Endothelial cell of umbilical vein (primary cell): ENCODE measurements around the gene HOXA1. TPM values are rescaled to one million over a fixed set of nuclear protein-coding genes. Genes with fewer than 3 reads are reported as not detected.

Source experiments
- BruUV-seq: library from RNA; stranded (reverse); fragments of 400-500 nt; replicated peaks from 2 replicates; lab custom pipeline; 2021; lab: Mats Ljungman, UMichigan
- CTCF ChIA-PET: fragments of 300-600, 350-600 bp; sonication (Branson Sonifier 250); formaldehyde crosslinking; loops from one replicate; lab custom pipeline; 2021; ENCODE audit warnings: antibody characterized with exemption, inconsistent platforms; lab: Charles Lee
- POLR2A ChIA-PET: fragments of 300-600, 350-600 bp; sonication (Branson Sonifier 250); formaldehyde crosslinking; loops from one replicate; lab custom pipeline; 2021; ENCODE audit warnings: antibody characterized with exemption, inconsistent platforms; lab: Charles Lee
- DNase-seq: peaks from one replicate; pipeline ENCODE4 v3.0.0-alpha.2; 2011; ENCODE audit warnings: low read depth, low spot score
- FAIRE-seq: peaks from 2 replicates; lab custom pipeline; 2011; peaks lifted over from hg19 to GRCh38; lab: Jason Lieb, UNC
- H2AFZ ChIP-seq: 2 replicates; pipeline ENCODE4 v1.6.0; 2012; ENCODE audit warnings: low read depth, low read length, control low read depth, inconsistent platforms
- H3K27ac ChIP-seq: 2 replicates; pipeline ENCODE4 v1.5.1; 2011; ENCODE audit warnings: low read depth, mild to moderate bottlenecking, control low read depth, low read length, moderate library complexity; ENCODE audit not compliant: insufficient read depth
- H3K27me3 ChIP-seq, 2 experiments: 2 replicates each; pipeline versions ENCODE4 v1.6.0 to v1.6.1; 2011; ENCODE audit warnings: low read length in 2 of 2, mixed read lengths in 1 of 2; ENCODE audit not compliant: control insufficient read depth in 2 of 2, insufficient read depth in 2 of 2
- H3K36me3 ChIP-seq, 2 experiments: 2 replicates in 1 of 2; 3 replicates in 1 of 2; pipeline ENCODE4 v1.5.1; 2011; ENCODE audit warnings: low read length in 2 of 2, mild to moderate bottlenecking in 1 of 2, moderate library complexity in 1 of 2; ENCODE audit not compliant: control insufficient read depth in 2 of 2, insufficient read depth in 2 of 2; ENCODE audit errors: extremely low read depth in 1 of 2
- H3K4me1 ChIP-seq: 3 replicates; pipeline ENCODE4 v1.5.1; 2011; ENCODE audit warnings: mild to moderate bottlenecking, low read length; ENCODE audit not compliant: control insufficient read depth, insufficient read depth; ENCODE audit errors: extremely low read depth
- H3K4me2 ChIP-seq: 2 replicates; pipeline ENCODE4 v1.6.1; 2011; ENCODE audit warnings: low read length, control low read depth, mixed read lengths; ENCODE audit not compliant: insufficient read depth
- H3K4me3 ChIP-seq, 3 experiments: fragments of 200-600 bp in 1 of 3; sonication (generic), shearing (Covaris generic) in 1 of 3; replicated peaks in 1 of 3; 2 replicates each; pipeline ENCODE4 v1.5.1; 2011 to 2016; ENCODE audit warnings: control low read depth in 3 of 3, low read length in 3 of 3, mild to moderate bottlenecking in 2 of 3, inconsistent platforms in 1 of 3, low read depth in 1 of 3, moderate library complexity in 1 of 3; ENCODE audit not compliant: insufficient read depth in 1 of 3
- H3K79me2 ChIP-seq: 2 replicates; pipeline ENCODE4 v1.6.0; 2012; ENCODE audit warnings: low read length, inconsistent platforms; ENCODE audit not compliant: control insufficient read depth, insufficient read depth
- H3K9ac ChIP-seq: replicated peaks from 2 replicates; pipeline ENCODE3; 2011; ENCODE audit warnings: low read length, control low read depth; ENCODE audit not compliant: insufficient read depth; ENCODE audit errors: extremely low read depth
- H3K9me1 ChIP-seq: replicated peaks from 3 replicates; pipeline ENCODE4 v1.6.0; 2011; ENCODE audit warnings: mild to moderate bottlenecking, low read length; ENCODE audit not compliant: control insufficient read depth, insufficient read depth; ENCODE audit errors: extremely low read depth
- H3K9me3 ChIP-seq: replicated peaks from 2 replicates; pipeline ENCODE4 v1.5.1; 2012; ENCODE audit warnings: low read length, inconsistent platforms; ENCODE audit not compliant: control insufficient read depth, insufficient read depth
- H4K20me1 ChIP-seq: replicated peaks from 2 replicates; pipeline ENCODE3; 2011; ENCODE audit warnings: mild to moderate bottlenecking, low read length; ENCODE audit not compliant: control insufficient read depth, insufficient read depth; ENCODE audit errors: extremely low read depth
- EZH2 ChIP-seq: IDR thresholded peaks from 2 replicates; pipeline ENCODE4 v1.6.1; 2012; ENCODE audit warnings: borderline replicate concordance, low read depth, mild to moderate bottlenecking, moderate library complexity, low read length, inconsistent platforms; ENCODE audit not compliant: severe bottlenecking
- FOS ChIP-seq: IDR thresholded peaks from 2 replicates; pipeline ENCODE4 v1.6.1; 2011; ENCODE audit warnings: mild to moderate bottlenecking, low read length, moderate library complexity, borderline replicate concordance; ENCODE audit not compliant: insufficient read depth
- GATA2 ChIP-seq: IDR thresholded peaks from 2 replicates; pipeline ENCODE4 v1.7.0; 2011; ENCODE audit warnings: low read depth, mild to moderate bottlenecking, moderate library complexity, mixed read lengths, low read length; ENCODE audit not compliant: insufficient read length, insufficient read depth
- MYC ChIP-seq: IDR thresholded peaks from one replicate; pipeline ENCODE4 v1.6.1; 2011; ENCODE audit warnings: mild to moderate bottlenecking, low read depth, low read length
- POLR2A ChIP-seq: IDR thresholded peaks from 2 replicates; pipeline ENCODE4 v1.6.1; 2012; ENCODE audit warnings: low read depth, mild to moderate bottlenecking, control low read depth, low read length
- POLR2AphosphoS5 ChIP-seq: IDR thresholded peaks from 2 replicates; pipeline ENCODE4 v1.6.1; 2012; ENCODE audit warnings: low read depth, mild to moderate bottlenecking, control low read depth, low read length, moderate library complexity; ENCODE audit not compliant: insufficient read depth
- dilution Hi-C: fragments of 300-500 bp; cut with MboI; formaldehyde crosslinking; loops from one replicate; pipeline ENCODE4 v1.15.0; 2019; ENCODE audit warnings: low sequenced_read_pairs; ENCODE audit not compliant: extremely low pct_ligation_motif_present
- intact Hi-C: fragments of 100-400 bp; cut with micrococcal nuclease; formaldehyde crosslinking; loops from one replicate; pipeline ENCODE4 v1.10.0; 2022
- polyA plus RNA-seq, 4 experiments: library from polyadenylated mRNA; depleted of rRNA in 3 of 4; stranded (reverse) in 3 of 4; unstranded in 1 of 4; fragments of >200 nt; gene quantifications; 2 replicates each; pipeline versions ENCODE4 v1.2.1 to v1.2.3, GENCODE V29; 2011 to 2012; ENCODE audit warnings: missing spikeins in 1 of 4
- total RNA-seq: library from RNA; stranded (reverse); gene quantifications from 2 replicates; pipeline ENCODE4 v1.2.3, GENCODE V29; 2021
- TF ChIP-seq, protein P1 (sequence below), 2 donors: IDR thresholded peaks; 1 replicate in 1 of 2; 2 replicates in 1 of 2; pipeline ENCODE4 v1.5.1; 2011; ENCODE audit warnings: low read length in 2 of 2, mild to moderate bottlenecking in 2 of 2, moderate library complexity in 2 of 2, control low read depth in 1 of 2, inconsistent platforms in 1 of 2, low read depth in 1 of 2; ENCODE audit not compliant: insufficient read depth in 1 of 2; ENCODE audit errors: extremely low read depth in 1 of 2
- TF ChIP-seq, protein P2 (sequence below): IDR thresholded peaks from 2 replicates; pipeline ENCODE4 v1.6.1; 2011; ENCODE audit not compliant: insufficient read depth, insufficient read length

The HOXA1 gene
- total and polyA plus RNA-seq, 2 donors (not counting 3 experiments of a cell fraction or from before 2014, with no cell fraction given), result 1.2 to 2.4 TPM

DNA sequence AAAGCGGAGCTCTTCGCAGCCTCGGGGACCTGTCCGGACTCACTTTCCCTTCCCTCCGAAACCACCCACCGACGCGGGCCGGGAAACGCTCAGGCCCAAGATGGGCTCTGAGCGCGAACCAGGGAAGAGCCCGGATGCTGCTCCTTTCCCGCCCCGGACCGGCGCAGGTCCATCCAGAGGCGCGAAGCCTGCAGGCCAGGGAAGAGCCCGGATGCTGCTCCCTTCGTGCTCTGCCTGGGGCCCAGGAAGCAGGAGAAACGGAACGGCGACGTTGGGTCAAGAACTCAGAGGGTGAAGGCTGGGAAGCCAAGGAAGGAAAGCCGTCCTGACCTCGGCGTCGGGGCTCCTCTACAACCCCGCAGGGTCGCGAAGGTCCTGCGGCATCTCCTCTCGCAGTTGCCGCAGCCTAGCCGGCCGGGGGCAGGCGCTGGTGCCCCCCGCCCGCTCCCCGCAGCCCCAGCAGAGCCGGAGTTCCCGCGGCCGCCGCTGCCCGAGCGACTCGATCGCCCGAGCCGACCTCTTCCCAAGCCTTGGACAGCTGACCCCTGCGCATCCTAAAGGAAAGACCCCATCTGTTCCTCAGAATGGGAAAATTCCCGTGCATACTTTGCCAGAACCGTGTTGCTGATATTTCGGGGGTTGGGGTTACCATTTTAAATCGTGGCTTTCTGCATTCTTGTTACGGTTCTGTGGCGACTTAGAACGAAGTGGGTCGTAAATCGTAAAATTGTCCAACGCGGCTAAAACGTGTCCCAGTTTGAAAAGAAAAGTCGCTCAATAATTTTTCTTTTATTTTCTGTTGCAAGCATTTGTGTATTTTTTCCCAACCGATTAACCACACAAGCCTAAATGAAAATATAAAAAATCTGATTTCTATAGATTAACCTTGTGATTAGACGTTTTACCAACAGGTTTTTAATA is 7.5 kb downstream of the HOXA1 start:
- Histone ChIP-seq H3K4me1 (peaks cover 9% of the 10 kb centered on the region), H4K20me1 (no peaks in the 10 kb centered on the region), H3K36me3 (no peaks in the 10 kb centered on the region), H3K9me3 (no peaks in the 10 kb centered on the region), H3K9ac (no peak overlapping the region), H3K27me3 (peaks cover 2 to 4% of the 10 kb centered on the region in 2 experiments), H2AFZ (peak overlapping the region; percentile 94), H3K27ac (no peak overlapping the region), H3K4me2 (peak overlapping the region; percentile 65), H3K79me2 (no peaks in the 10 kb centered on the region), H3K4me3 (peak overlapping the region in 1 of 3 experiments; percentile 9), H3K9me1 (no peaks in the 10 kb centered on the region)
- no peak for FAIRE-seq
- no peak for DNase-seq
- BruUV-seq, result no TSS peak
- intact Hi-C loops, result no loop called here
- ChIA-PET POLR2A (no interaction called here), CTCF (interaction anchor here (1.1 kb wide), 1 partner anchor 57 kb away, joined by 3 read pairs; no protein-coding TSS in a partner anchor)
- dilution Hi-C loops, result no loop called here
- TF ChIP-seq GATA2 (no peak), MYC (no peak), POLR2A (no peak), POLR2AphosphoS5 (no peak), FOS (no peak), EZH2 (peak; percentile 59)
- TF ChIP-seq, protein P1, sequence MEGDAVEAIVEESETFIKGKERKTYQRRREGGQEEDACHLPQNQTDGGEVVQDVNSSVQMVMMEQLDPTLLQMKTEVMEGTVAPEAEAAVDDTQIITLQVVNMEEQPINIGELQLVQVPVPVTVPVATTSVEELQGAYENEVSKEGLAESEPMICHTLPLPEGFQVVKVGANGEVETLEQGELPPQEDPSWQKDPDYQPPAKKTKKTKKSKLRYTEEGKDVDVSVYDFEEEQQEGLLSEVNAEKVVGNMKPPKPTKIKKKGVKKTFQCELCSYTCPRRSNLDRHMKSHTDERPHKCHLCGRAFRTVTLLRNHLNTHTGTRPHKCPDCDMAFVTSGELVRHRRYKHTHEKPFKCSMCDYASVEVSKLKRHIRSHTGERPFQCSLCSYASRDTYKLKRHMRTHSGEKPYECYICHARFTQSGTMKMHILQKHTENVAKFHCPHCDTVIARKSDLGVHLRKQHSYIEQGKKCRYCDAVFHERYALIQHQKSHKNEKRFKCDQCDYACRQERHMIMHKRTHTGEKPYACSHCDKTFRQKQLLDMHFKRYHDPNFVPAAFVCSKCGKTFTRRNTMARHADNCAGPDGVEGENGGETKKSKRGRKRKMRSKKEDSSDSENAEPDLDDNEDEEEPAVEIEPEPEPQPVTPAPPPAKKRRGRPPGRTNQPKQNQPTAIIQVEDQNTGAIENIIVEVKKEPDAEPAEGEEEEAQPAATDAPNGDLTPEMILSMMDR (IDR thresholded peaks at IDR 0.05; ENCODE audit: extremely low read depth in 1 of 2, insufficient read depth in 1 of 2, low read depth in 1 of 2, low read length in 2 of 2), result no peak
- TF ChIP-seq, protein P2, sequence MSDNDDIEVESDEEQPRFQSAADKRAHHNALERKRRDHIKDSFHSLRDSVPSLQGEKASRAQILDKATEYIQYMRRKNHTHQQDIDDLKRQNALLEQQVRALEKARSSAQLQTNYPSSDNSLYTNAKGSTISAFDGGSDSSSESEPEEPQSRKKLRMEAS, result peak; percentile 4
